ENCODE data around the gene GTF2H1.
"Not testable (repeated sequence)": the region's sequence is repeated elsewhere in the genome, so short reads cannot be mapped to it uniquely, and the experiment has no call there.

Gene GTF2H1

GRCh38 chr11:18394928-18395734 is 72.8 kb downstream of the GTF2H1 start:
- WGBS, result 14% methylated on average over 34 of the region's 36 CpGs

GRCh38 chr11:18395735-18396504 is 73.6 kb downstream of the GTF2H1 start:
- under 1% methylated on average over 46 of the region's 46 CpGs for WGBS
- Histone ChIP-seq H2AK5ac (ENCODE audit: low read length, severe bottlenecking) (no peak overlapping the region), H2BK5ac (ENCODE audit: low read depth, low read length, poor library complexity, severe bottlenecking) (peak overlapping the region; percentile 53), H3K9me3 (ENCODE audit: control insufficient read depth, low read length) (no peaks in the 10 kb centered on the region), H2BK12ac (ENCODE audit: low read length in 2 of 2) (no peak overlapping the region), H3K9ac (ENCODE audit: low read length) (peak overlapping the region; percentile 99), H3K27ac (ENCODE audit: low read length, poor library complexity, severe bottlenecking) (peak overlapping the region; percentile 90), H2AFZ (ENCODE audit: low read depth, low read length) (peak overlapping the region; percentile 29), H3K23ac (ENCODE audit: low read length in 2 of 2) (no peak overlapping the region), H4K91ac (ENCODE audit: low read length) (no peak overlapping the region), H3K4me3 (ENCODE audit: insufficient read depth in 1 of 2, low read depth in 1 of 2, low read length in 2 of 2) (peak overlapping the region; percentile 62 to 100), H2BK15ac (ENCODE audit: low read depth, poor library complexity, severe bottlenecking) (peak overlapping the region; percentile 60), H3K36me3 (ENCODE audit: control insufficient read depth in 1 of 2, insufficient read depth in 2 of 2, low read depth in 1 of 2, low read length in 2 of 2) (peaks cover 9 to 47% of the 10 kb centered on the region in 2 experiments), H2BK120ac (ENCODE audit: low read depth, low read length) (no peak overlapping the region), H3K4me1 (ENCODE audit: control insufficient read depth, insufficient read depth, low read depth, low read length) (peaks cover 17% of the 10 kb centered on the region), H3K79me1 (replicated peaks; ENCODE audit: low read length, poor library complexity, severe bottlenecking) (peaks cover 1% of the 10 kb centered on the region), H3K4me2 (ENCODE audit: low read length, poor library complexity, severe bottlenecking) (peak overlapping the region; percentile 66), H3K27me3 (ENCODE audit: control insufficient read depth in 1 of 2, insufficient read depth in 1 of 2, low read length in 2 of 2) (no peaks in the 10 kb centered on the region), H3K18ac (ENCODE audit: low read depth in 1 of 2, low read length in 2 of 2) (peak overlapping the region; percentile 97 to 99), H3K4ac (ENCODE audit: low read depth in 1 of 2, low read length in 2 of 2) (peak overlapping the region in 1 of 2 experiments; percentile 98), H3K14ac (ENCODE audit: low read length in 2 of 2) (no peak overlapping the region), H4K8ac (ENCODE audit: low read length) (peak overlapping the region; percentile 22)
- DNase-seq, result peak; percentile 99

More at GRCh38 chr11:18394928-18395734, 72.8 kb downstream of the GTF2H1 start:
- H3K4me1 ChIP-seq (ENCODE audit: control insufficient read depth, insufficient read depth, low read depth, low read length), result peaks cover 17% of the 10 kb centered on the region
- peaks cover 9 to 40% of the 10 kb centered on the region in 2 experiments for H3K36me3 ChIP-seq (ENCODE audit: control insufficient read depth in 1 of 2, insufficient read depth in 2 of 2, low read depth in 1 of 2, low read length in 2 of 2)
- no peak overlapping the region for H2BK15ac ChIP-seq (ENCODE audit: low read depth, poor library complexity, severe bottlenecking)
- peak overlapping the region; percentile 62 to 100 for H3K4me3 ChIP-seq (ENCODE audit: insufficient read depth in 1 of 2, low read depth in 1 of 2, low read length in 2 of 2)
- H3K14ac ChIP-seq (ENCODE audit: low read length in 2 of 2), result peak overlapping the region in 1 of 2 experiments; percentile 98
- peak overlapping the region; percentile 53 for H2BK5ac ChIP-seq (ENCODE audit: low read depth, low read length, poor library complexity, severe bottlenecking)
- peak overlapping the region; percentile 97 to 99 for H3K18ac ChIP-seq (ENCODE audit: low read depth in 1 of 2, low read length in 2 of 2)
- H2BK12ac ChIP-seq (ENCODE audit: low read length in 2 of 2), result peak overlapping the region in 1 of 2 experiments; percentile 85
- H2AFZ ChIP-seq (ENCODE audit: low read depth, low read length), result no peak overlapping the region
- H2AK5ac ChIP-seq (ENCODE audit: low read length, severe bottlenecking), result peak overlapping the region; percentile 23
- H4K91ac ChIP-seq (ENCODE audit: low read length), result peak overlapping the region; percentile 74
- H3K9me3 ChIP-seq (ENCODE audit: control insufficient read depth, low read length), result no peaks in the 10 kb centered on the region
- peak overlapping the region; percentile 99 for H3K9ac ChIP-seq (ENCODE audit: low read length)
- H3K23ac ChIP-seq (ENCODE audit: low read length in 2 of 2), result peak overlapping the region in 1 of 2 experiments; percentile 96
- peak overlapping the region; percentile 22 for H4K8ac ChIP-seq (ENCODE audit: low read length)
- H3K79me1 ChIP-seq (replicated peaks; ENCODE audit: low read length, poor library complexity, severe bottlenecking), result peaks cover 1% of the 10 kb centered on the region
- peak overlapping the region; percentile 36 for H3K4me2 ChIP-seq (ENCODE audit: low read length, poor library complexity, severe bottlenecking)
- no peaks in the 10 kb centered on the region for H3K27me3 ChIP-seq (ENCODE audit: control insufficient read depth in 1 of 2, insufficient read depth in 1 of 2, low read length in 2 of 2)
- peak overlapping the region; percentile 44 for H2BK120ac ChIP-seq (ENCODE audit: low read depth, low read length)
- peak; percentile 34 for DNase-seq
- H3K4ac ChIP-seq (ENCODE audit: low read depth in 1 of 2, low read length in 2 of 2), result peak overlapping the region; percentile 69 to 98
- H3K27ac ChIP-seq (ENCODE audit: low read length, poor library complexity, severe bottlenecking), result peak overlapping the region; percentile 90

DNA sequence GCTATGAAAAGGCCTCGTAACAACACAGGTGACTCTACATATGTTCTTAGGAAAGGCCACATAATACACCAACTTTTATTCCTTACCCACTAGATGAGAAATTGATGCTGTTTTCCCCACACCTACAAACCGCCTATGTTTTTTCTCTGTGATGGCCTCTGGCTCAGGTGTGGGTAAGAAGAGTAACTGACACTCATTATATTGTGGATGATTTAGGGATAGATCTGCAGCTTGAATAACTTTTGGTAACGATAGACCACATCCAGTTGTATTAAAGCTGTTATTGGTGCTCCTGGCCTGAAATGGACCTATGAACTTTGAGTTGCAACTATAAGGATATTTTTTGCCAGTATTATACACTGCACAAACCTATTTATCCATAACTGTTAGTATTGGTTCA is 75.6 kb downstream of the GTF2H1 start:
- H2BK12ac ChIP-seq (ENCODE audit: low read length in 2 of 2), result no peak overlapping the region
- no peak overlapping the region for H3K4me3 ChIP-seq (ENCODE audit: insufficient read depth in 1 of 2, low read depth in 1 of 2, low read length in 2 of 2)
- peaks cover 1% of the 10 kb centered on the region for H3K79me1 ChIP-seq (replicated peaks; ENCODE audit: low read length, poor library complexity, severe bottlenecking)
- H3K9ac ChIP-seq (ENCODE audit: low read length), result peak overlapping the region; percentile 99
- 86% methylated on average over 1 of the region's 3 CpGs for WGBS
- H2AK5ac ChIP-seq (ENCODE audit: low read length, severe bottlenecking), result no peak overlapping the region
- H3K18ac ChIP-seq (ENCODE audit: low read depth in 1 of 2, low read length in 2 of 2), result no peak overlapping the region
- no peak overlapping the region for H3K14ac ChIP-seq (ENCODE audit: low read length in 2 of 2)
- no peak overlapping the region for H4K91ac ChIP-seq (ENCODE audit: low read length)
- no peaks in the 10 kb centered on the region for H3K27me3 ChIP-seq (ENCODE audit: control insufficient read depth in 1 of 2, insufficient read depth in 1 of 2, low read length in 2 of 2)
- H3K23ac ChIP-seq (ENCODE audit: low read length in 2 of 2), result no peak overlapping the region
- H3K4me1 ChIP-seq (ENCODE audit: control insufficient read depth, insufficient read depth, low read depth, low read length), result peaks cover 16% of the 10 kb centered on the region
- H3K36me3 ChIP-seq (ENCODE audit: control insufficient read depth in 1 of 2, insufficient read depth in 2 of 2, low read depth in 1 of 2, low read length in 2 of 2), result peaks cover 14 to 61% of the 10 kb centered on the region in 2 experiments
- no peak for DNase-seq
- no peak overlapping the region for H3K4ac ChIP-seq (ENCODE audit: low read depth in 1 of 2, low read length in 2 of 2)
- no peaks in the 10 kb centered on the region for H3K9me3 ChIP-seq (ENCODE audit: control insufficient read depth, low read length)
- no peak overlapping the region for H2BK15ac ChIP-seq (ENCODE audit: low read depth, poor library complexity, severe bottlenecking)
- no peak overlapping the region for H2AFZ ChIP-seq (ENCODE audit: low read depth, low read length)
- H4K8ac ChIP-seq (ENCODE audit: low read length), result no peak overlapping the region
- H3K4me2 ChIP-seq (ENCODE audit: low read length, poor library complexity, severe bottlenecking), result no peak overlapping the region
- H3K27ac ChIP-seq (ENCODE audit: low read length, poor library complexity, severe bottlenecking), result no peak overlapping the region
- H2BK120ac ChIP-seq (ENCODE audit: low read depth, low read length), result no peak overlapping the region
- H2BK5ac ChIP-seq (ENCODE audit: low read depth, low read length, poor library complexity, severe bottlenecking), result no peak overlapping the region

DNA sequence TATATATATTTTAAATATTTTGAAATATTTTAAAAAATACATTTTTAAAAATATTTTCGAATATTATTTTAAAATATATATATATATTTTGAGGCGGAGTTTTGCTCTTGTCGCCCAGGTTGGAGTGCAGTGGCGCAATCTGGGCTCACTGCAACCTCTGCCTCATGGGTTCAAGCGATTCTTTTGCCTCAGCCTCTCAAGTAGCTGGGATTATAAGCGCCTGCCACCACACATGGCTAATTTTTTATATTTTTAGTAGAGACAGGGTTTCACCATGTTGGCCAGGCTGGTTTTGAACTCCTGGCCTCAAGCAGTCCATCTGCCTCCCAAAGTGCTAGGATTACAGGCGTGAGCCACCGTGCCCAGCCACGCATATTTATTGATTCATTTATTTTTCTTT is 78.7 kb downstream of the GTF2H1 start:
- H2BK120ac ChIP-seq (ENCODE audit: low read depth, low read length); DNase-seq; H3K9me3 ChIP-seq (ENCODE audit: control insufficient read depth, low read length); H3K4me1 ChIP-seq (ENCODE audit: control insufficient read depth, insufficient read depth, low read depth, low read length); H4K8ac ChIP-seq (ENCODE audit: low read length); H3K4me2 ChIP-seq (ENCODE audit: low read length, poor library complexity, severe bottlenecking); H2AFZ ChIP-seq (ENCODE audit: low read depth, low read length); H4K91ac ChIP-seq (ENCODE audit: low read length); H2BK12ac ChIP-seq (ENCODE audit: low read length in 2 of 2); H2AK5ac ChIP-seq (ENCODE audit: low read length, severe bottlenecking); H3K9ac ChIP-seq (ENCODE audit: low read length); H3K4ac ChIP-seq (ENCODE audit: low read depth in 1 of 2, low read length in 2 of 2); H2BK15ac ChIP-seq (ENCODE audit: low read depth, poor library complexity, severe bottlenecking); H3K18ac ChIP-seq (ENCODE audit: low read depth in 1 of 2, low read length in 2 of 2); H3K23ac ChIP-seq (ENCODE audit: low read length in 2 of 2); H2BK5ac ChIP-seq (ENCODE audit: low read depth, low read length, poor library complexity, severe bottlenecking); H3K27me3 ChIP-seq (ENCODE audit: control insufficient read depth in 1 of 2, insufficient read depth in 1 of 2, low read length in 2 of 2); H3K27ac ChIP-seq (ENCODE audit: low read length, poor library complexity, severe bottlenecking); H3K79me1 ChIP-seq (replicated peaks; ENCODE audit: low read length, poor library complexity, severe bottlenecking); H3K14ac ChIP-seq (ENCODE audit: low read length in 2 of 2); H3K4me3 ChIP-seq (ENCODE audit: insufficient read depth in 1 of 2, low read depth in 1 of 2, low read length in 2 of 2): not testable (repeated sequence)
- peaks cover 22 to 92% of the 10 kb centered on the region in 2 experiments for H3K36me3 ChIP-seq (ENCODE audit: control insufficient read depth in 1 of 2, insufficient read depth in 2 of 2, low read depth in 1 of 2, low read length in 2 of 2)
- 100% methylated on average over 5 of the region's 9 CpGs for WGBS

Measured in mesenchymal stem cell (in vitro differentiated cells and primary cell).